ENCODE data around the gene MAP1A.

The MAP1A gene

DNA sequence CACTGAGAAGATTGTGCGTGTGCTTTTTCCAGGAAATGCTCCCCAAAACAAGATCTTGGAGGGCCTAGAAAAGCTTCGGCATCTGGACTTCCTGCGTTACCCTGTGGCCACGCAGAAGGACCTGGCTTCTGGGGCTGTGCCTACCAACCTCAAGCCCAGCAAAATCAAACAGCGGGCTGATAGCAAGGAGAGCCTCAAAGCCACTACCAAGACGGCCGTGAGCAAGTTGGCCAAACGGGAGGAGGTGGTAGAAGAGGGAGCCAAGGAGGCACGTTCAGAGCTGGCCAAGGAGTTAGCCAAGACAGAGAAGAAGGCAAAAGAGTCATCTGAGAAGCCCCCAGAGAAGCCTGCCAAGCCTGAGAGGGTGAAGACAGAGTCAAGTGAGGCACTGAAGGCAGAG, 4.8 kb downstream of the MAP1A start:
- H3K4me1 ChIP-seq (ENCODE audit: insufficient read depth, low read length): peaks cover 6% of the 10 kb centered on the region
- no peak overlapping the region for H3K4me3 ChIP-seq (ENCODE audit: low read length)
- no peaks in the 10 kb centered on the region for H3K9me3 ChIP-seq (ENCODE audit: insufficient read depth, low read depth, low read length)
- peaks cover 33% of the 10 kb centered on the region for H3K27me3 ChIP-seq (ENCODE audit: insufficient read depth, low read length)
- 0 out of 2 replicates have a peak, but pooled peaks cover 6% of the 10 kb centered on the region for H3K36me3 ChIP-seq (ENCODE audit: insufficient read depth, low read length)
- H3K27ac ChIP-seq (ENCODE audit: low read depth, low read length): no peak overlapping the region
- 91% methylated on average over 9 of the region's 9 CpGs for WGBS
- no peak overlapping the region for H3K9ac ChIP-seq (ENCODE audit: low read depth, low read length)

DNA sequence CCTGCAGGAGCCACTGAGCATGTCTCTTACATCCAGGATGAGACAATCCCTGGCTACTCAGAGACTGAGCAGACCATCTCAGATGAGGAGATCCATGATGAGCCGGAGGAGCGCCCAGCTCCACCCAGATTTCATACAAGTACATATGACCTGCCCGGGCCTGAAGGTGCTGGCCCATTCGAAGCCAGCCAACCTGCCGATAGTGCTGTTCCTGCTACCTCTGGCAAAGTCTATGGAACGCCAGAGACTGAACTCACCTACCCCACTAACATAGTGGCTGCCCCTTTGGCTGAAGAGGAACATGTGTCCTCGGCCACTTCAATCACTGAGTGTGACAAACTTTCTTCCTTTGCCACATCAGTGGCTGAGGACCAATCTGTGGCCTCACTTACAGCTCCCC, 6.2 kb downstream of the MAP1A start:
- no peak overlapping the region for H3K4me3 ChIP-seq (ENCODE audit: low read length)
- H3K9me3 ChIP-seq (ENCODE audit: insufficient read depth, low read depth, low read length): no peaks in the 10 kb centered on the region
- 0 out of 2 replicates have a peak, but pooled peaks cover 6% of the 10 kb centered on the region for H3K36me3 ChIP-seq (ENCODE audit: insufficient read depth, low read length)
- peaks cover 6% of the 10 kb centered on the region for H3K4me1 ChIP-seq (ENCODE audit: insufficient read depth, low read length)
- no peak overlapping the region for H3K27ac ChIP-seq (ENCODE audit: low read depth, low read length)
- peaks cover 21% of the 10 kb centered on the region for H3K27me3 ChIP-seq (ENCODE audit: insufficient read depth, low read length)
- 91% methylated on average over 7 of the region's 7 CpGs for WGBS
- H3K9ac ChIP-seq (ENCODE audit: low read depth, low read length): no peak overlapping the region

DNA sequence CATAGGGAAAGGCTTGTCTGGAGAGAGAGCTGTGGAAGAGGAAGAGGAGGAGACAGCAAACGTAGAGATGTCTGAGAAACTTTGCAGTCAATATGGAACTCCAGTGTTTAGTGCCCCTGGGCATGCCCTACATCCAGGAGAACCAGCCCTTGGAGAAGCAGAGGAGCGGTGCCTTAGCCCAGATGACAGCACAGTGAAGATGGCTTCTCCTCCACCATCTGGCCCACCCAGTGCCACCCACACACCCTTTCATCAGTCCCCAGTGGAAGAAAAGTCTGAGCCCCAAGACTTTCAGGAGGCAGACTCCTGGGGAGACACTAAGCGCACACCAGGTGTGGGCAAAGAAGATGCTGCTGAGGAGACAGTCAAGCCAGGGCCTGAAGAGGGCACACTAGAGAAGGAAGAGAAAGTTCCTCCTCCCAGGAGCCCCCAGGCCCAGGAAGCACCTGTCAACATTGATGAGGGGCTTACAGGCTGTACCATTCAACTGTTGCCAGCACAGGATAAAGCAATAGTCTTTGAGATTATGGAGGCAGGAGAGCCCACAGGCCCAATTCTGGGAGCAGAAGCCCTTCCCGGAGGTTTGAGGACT, 6.9 kb downstream of the MAP1A start:
- WGBS: 94% methylated on average over 4 of the region's 4 CpGs
- H3K27ac ChIP-seq (ENCODE audit: low read depth, low read length): no peak overlapping the region
- H3K9ac ChIP-seq (ENCODE audit: low read depth, low read length): no peak overlapping the region
- H3K4me3 ChIP-seq (ENCODE audit: low read length): no peak overlapping the region
- no peaks in the 10 kb centered on the region for H3K4me1 ChIP-seq (ENCODE audit: insufficient read depth, low read length)
- peaks cover 14% of the 10 kb centered on the region for H3K27me3 ChIP-seq (ENCODE audit: insufficient read depth, low read length)
- no peaks in the 10 kb centered on the region for H3K9me3 ChIP-seq (ENCODE audit: insufficient read depth, low read depth, low read length)
- 0 out of 2 replicates have a peak, but pooled peaks cover 6% of the 10 kb centered on the region for H3K36me3 ChIP-seq (ENCODE audit: insufficient read depth, low read length)

DNA sequence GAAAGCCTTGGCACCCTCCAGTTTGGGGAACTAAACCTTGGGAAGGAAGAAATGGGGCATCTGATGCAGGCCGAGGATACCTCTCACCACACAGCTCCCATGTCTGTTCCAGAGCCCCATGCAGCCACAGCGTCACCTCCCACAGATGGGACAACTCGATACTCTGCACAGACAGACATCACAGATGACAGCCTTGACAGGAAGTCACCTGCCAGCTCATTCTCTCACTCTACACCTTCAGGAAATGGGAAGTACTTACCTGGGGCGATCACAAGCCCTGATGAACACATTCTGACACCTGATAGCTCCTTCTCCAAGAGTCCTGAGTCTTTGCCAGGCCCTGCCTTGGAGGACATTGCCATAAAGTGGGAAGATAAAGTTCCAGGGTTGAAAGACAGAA, 7.7 kb downstream of the MAP1A start:
- 89% methylated on average over 4 of the region's 4 CpGs for WGBS
- Histone ChIP-seq H3K4me1 (ENCODE audit: insufficient read depth, low read length) (0 out of 2 replicates have a peak, but pooled peaks cover under 1% of the 10 kb centered on the region), H3K9me3 (ENCODE audit: insufficient read depth, low read depth, low read length) (no peaks in the 10 kb centered on the region), H3K36me3 (ENCODE audit: insufficient read depth, low read length) (0 out of 2 replicates have a peak, but pooled peaks cover 6% of the 10 kb centered on the region), H3K27ac (ENCODE audit: low read depth, low read length) (no peak overlapping the region), H3K27me3 (ENCODE audit: insufficient read depth, low read length) (peaks cover 6% of the 10 kb centered on the region), H3K4me3 (ENCODE audit: low read length) (no peak overlapping the region), H3K9ac (ENCODE audit: low read depth, low read length) (no peak overlapping the region)

DNA sequence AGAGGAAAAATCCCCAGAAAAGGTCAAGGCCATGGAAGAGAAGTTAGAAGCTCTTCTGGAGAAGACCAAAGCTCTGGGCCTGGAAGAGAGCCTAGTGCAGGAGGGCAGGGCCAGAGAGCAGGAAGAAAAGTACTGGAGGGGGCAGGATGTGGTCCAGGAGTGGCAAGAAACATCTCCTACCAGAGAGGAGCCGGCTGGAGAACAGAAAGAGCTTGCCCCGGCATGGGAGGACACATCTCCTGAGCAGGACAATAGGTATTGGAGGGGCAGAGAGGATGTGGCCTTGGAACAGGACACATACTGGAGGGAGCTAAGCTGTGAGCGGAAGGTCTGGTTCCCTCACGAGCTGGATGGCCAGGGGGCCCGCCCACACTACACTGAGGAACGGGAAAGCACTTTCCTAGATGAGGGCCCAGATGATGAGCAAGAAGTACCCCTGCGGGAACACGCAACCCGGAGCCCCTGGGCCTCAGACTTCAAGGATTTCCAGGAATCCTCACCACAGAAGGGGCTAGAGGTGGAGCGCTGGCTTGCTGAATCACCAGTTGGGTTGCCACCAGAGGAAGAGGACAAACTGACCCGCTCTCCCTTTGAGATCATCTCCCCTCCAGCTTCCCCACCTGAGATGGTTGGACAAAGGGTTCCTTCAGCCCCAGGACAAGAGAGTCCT, 9.0 kb downstream of the MAP1A start:
- Histone ChIP-seq H3K9ac (ENCODE audit: low read depth, low read length) (no peak overlapping the region), H3K36me3 (ENCODE audit: insufficient read depth, low read length) (0 out of 2 replicates have a peak, but pooled peaks cover 6% of the 10 kb centered on the region), H3K27ac (ENCODE audit: low read depth, low read length) (no peak overlapping the region), H3K4me1 (ENCODE audit: insufficient read depth, low read length) (peaks cover 13% of the 10 kb centered on the region), H3K27me3 (ENCODE audit: insufficient read depth, low read length) (no peaks in the 10 kb centered on the region), H3K4me3 (ENCODE audit: low read length) (no peak overlapping the region), H3K9me3 (ENCODE audit: insufficient read depth, low read depth, low read length) (no peaks in the 10 kb centered on the region)
- WGBS: 91% methylated on average over 11 of the region's 11 CpGs

DNA sequence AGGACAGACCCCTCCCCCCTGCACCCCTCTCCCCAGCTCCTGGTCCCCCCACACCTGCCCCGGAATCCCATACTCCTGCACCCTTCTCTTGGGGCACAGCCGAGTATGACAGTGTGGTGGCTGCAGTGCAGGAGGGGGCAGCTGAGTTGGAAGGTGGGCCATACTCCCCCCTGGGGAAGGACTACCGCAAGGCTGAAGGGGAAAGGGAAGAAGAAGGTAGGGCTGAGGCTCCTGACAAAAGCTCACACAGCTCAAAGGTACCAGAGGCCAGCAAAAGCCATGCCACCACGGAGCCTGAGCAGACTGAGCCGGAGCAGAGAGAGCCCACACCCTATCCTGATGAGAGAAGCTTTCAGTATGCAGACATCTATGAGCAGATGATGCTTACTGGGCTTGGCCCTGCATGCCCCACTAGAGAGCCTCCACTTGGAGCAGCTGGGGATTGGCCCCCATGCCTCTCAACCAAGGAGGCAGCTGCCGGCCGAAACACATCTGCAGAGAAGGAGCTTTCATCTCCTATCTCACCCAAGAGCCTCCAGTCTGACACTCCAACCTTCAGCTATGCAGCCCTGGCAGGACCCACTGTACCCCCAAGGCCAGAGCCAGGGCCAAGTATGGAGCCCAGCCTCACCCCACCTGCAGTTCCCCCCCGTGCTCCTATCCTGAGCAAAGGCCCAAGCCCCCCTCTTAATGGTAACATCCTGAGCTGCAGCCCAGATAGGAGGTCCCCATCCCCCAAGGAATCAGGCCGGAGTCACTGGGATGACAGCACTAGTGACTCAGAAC, 9.8 kb downstream of the MAP1A start:
- H3K4me3 ChIP-seq (ENCODE audit: low read length): no peak overlapping the region
- H3K4me1 ChIP-seq (ENCODE audit: insufficient read depth, low read length): peaks cover 16% of the 10 kb centered on the region
- no peak overlapping the region for H3K27ac ChIP-seq (ENCODE audit: low read depth, low read length)
- WGBS: 92% methylated on average over 8 of the region's 9 CpGs
- no peaks in the 10 kb centered on the region for H3K27me3 ChIP-seq (ENCODE audit: insufficient read depth, low read length)
- H3K9me3 ChIP-seq (ENCODE audit: insufficient read depth, low read depth, low read length): no peaks in the 10 kb centered on the region
- H3K36me3 ChIP-seq (ENCODE audit: insufficient read depth, low read length): 0 out of 2 replicates have a peak, but pooled peaks cover under 1% of the 10 kb centered on the region
- no peak overlapping the region for H3K9ac ChIP-seq (ENCODE audit: low read depth, low read length)

DNA sequence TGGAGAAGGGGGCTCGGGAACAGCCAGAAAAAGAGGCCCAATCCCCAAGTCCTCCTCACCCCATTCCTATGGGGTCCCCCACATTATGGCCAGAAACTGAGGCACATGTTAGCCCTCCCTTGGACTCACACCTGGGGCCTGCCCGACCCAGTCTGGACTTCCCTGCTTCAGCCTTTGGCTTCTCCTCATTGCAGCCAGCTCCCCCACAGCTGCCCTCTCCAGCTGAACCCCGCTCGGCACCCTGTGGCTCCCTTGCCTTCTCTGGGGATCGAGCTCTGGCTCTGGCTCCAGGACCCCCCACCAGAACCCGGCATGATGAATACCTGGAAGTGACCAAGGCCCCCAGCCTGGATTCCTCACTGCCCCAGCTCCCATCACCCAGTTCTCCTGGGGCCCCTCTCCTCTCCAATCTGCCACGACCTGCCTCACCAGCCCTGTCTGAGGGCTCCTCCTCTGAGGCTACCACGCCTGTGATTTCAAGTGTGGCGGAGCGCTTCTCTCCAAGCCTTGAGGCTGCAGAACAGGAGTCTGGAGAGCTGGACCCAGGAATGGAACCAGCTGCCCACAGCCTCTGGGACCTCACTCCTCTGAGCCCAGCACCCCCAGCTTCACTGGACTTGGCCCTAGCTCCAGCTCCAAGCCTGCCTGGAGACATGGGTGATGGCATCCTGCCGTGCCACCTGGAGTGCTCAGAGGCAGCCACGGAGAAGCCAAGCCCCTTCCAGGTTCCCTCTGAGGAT, 10.6 kb downstream of the MAP1A start:
- no peak overlapping the region for H3K4me3 ChIP-seq (ENCODE audit: low read length)
- H3K27me3 ChIP-seq (ENCODE audit: insufficient read depth, low read length): no peaks in the 10 kb centered on the region
- no peaks in the 10 kb centered on the region for H3K9me3 ChIP-seq (ENCODE audit: insufficient read depth, low read depth, low read length)
- no peak overlapping the region for H3K9ac ChIP-seq (ENCODE audit: low read depth, low read length)
- H3K4me1 ChIP-seq (ENCODE audit: insufficient read depth, low read length): peaks cover 16% of the 10 kb centered on the region
- H3K27ac ChIP-seq (ENCODE audit: low read depth, low read length): no peak overlapping the region
- no peaks in the 10 kb centered on the region for H3K36me3 ChIP-seq (ENCODE audit: insufficient read depth, low read length)
- 89% methylated on average over 12 of the region's 12 CpGs for WGBS

DNA sequence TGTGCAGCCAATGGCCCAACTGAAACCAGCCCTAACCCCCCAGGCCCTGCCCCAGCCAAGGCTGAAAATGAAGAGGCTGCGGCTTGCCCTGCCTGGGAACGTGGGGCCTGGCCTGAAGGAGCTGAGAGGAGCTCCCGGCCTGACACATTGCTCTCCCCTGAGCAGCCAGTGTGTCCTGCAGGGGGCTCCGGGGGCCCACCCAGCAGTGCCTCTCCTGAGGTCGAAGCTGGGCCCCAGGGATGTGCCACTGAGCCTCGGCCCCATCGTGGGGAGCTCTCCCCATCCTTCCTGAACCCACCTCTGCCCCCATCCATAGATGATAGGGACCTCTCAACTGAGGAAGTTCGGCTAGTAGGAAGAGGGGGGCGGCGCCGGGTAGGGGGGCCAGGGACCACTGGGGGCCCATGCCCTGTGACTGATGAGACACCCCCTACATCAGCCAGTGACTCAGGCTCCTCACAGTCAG, 11.2 kb downstream of the MAP1A start:
- Histone ChIP-seq H3K27me3 (ENCODE audit: insufficient read depth, low read length) (no peaks in the 10 kb centered on the region), H3K36me3 (ENCODE audit: insufficient read depth, low read length) (no peaks in the 10 kb centered on the region), H3K4me3 (ENCODE audit: low read length) (no peak overlapping the region), H3K4me1 (ENCODE audit: insufficient read depth, low read length) (peaks cover 16% of the 10 kb centered on the region), H3K9me3 (ENCODE audit: insufficient read depth, low read depth, low read length) (no peaks in the 10 kb centered on the region), H3K27ac (ENCODE audit: low read depth, low read length) (no peak overlapping the region), H3K9ac (ENCODE audit: low read depth, low read length) (no peak overlapping the region)
- 91% methylated on average over 9 of the region's 11 CpGs for WGBS

DNA sequence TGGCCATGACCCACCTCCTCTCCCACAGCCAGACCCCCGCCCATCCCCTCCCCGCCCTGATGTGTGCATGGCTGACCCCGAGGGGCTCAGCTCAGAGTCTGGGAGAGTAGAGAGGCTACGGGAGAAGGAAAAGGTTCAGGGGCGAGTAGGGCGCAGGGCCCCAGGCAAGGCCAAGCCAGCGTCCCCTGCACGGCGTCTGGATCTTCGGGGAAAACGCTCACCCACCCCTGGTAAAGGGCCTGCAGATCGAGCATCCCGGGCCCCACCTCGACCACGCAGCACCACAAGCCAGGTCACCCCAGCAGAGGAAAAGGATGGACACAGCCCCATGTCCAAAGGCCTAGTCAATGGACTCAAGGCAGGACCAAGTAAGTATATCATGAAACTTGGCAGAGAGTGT, 11.7 kb downstream of the MAP1A start:
- Histone ChIP-seq H3K9me3 (ENCODE audit: insufficient read depth, low read depth, low read length) (no peaks in the 10 kb centered on the region), H3K4me1 (ENCODE audit: insufficient read depth, low read length) (peaks cover 16% of the 10 kb centered on the region), H3K4me3 (ENCODE audit: low read length) (no peak overlapping the region), H3K9ac (ENCODE audit: low read depth, low read length) (no peak overlapping the region), H3K36me3 (ENCODE audit: insufficient read depth, low read length) (no peaks in the 10 kb centered on the region), H3K27me3 (ENCODE audit: insufficient read depth, low read length) (no peaks in the 10 kb centered on the region), H3K27ac (ENCODE audit: low read depth, low read length) (no peak overlapping the region)
- WGBS: 96% methylated on average over 14 of the region's 15 CpGs

DNA sequence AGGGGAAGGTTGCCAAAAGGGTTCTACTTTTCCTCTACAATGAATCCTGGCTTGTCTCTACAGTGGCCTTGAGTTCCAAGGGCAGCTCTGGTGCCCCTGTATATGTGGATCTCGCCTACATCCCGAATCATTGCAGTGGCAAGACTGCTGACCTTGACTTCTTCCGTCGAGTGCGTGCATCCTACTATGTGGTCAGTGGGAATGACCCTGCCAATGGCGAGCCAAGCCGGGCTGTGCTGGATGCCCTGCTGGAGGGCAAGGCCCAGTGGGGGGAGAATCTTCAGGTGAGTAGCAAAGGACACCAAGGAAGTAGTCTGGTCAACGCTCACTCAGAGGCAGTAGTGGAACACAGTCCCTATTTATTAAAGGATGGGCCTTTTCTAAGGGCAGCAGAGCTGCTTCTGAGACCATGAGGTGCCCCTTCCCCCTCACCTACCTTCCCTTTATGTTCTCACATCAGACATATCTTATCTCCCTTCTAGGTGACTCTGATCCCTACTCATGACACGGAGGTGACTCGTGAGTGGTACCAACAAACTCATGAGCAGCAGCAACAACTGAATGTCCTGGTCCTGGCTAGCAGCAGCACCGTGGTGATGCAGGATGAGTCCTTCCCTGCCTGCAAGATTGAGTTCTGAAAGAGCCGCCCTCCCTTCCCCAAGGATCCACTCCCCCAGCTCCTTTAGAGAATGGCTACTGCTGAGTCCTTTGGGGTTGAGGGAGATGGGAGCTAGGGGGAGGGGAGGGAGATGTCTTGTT, 12.4 kb downstream of the MAP1A start:
- no peak overlapping the region for H3K27ac ChIP-seq (ENCODE audit: low read depth, low read length)
- no peak overlapping the region for H3K4me3 ChIP-seq (ENCODE audit: low read length)
- H3K36me3 ChIP-seq (ENCODE audit: insufficient read depth, low read length): peaks cover 3% of the 10 kb centered on the region; the same call in 1 of the 2 replicates
- no peaks in the 10 kb centered on the region for H3K27me3 ChIP-seq (ENCODE audit: insufficient read depth, low read length)
- H3K9ac ChIP-seq (ENCODE audit: low read depth, low read length): no peak overlapping the region
- peaks cover 16% of the 10 kb centered on the region for H3K4me1 ChIP-seq (ENCODE audit: insufficient read depth, low read length)
- WGBS: 82% methylated on average over 12 of the region's 12 CpGs
- H3K9me3 ChIP-seq (ENCODE audit: insufficient read depth, low read depth, low read length): no peaks in the 10 kb centered on the region
